MM.1S (cell line): ENCODE data around the gene TMEM114.

ENCODE experiments used
- CTCF ChIP-seq: fragments of 300-600 bp; sonication (generic); IDR thresholded peaks from 2 replicates; pipeline ENCODE4 v1.5.1; 2016; ENCODE audit warnings: antibody characterized with exemption, low read length, mixed read lengths
- EZH2 ChIP-seq: fragments of 300-600 bp; sonication (generic); optimal IDR thresholded peaks from 2 replicates; pipeline ENCODE3; 2017; ENCODE audit warnings: low read depth, mild to moderate bottlenecking, antibody characterized with exemption, low read length, mixed read lengths
- EZH2phosphoT487 ChIP-seq: fragments of 300-600 bp; sonication (generic); IDR thresholded peaks from 2 replicates; pipeline ENCODE4 v1.6.1; 2018; ENCODE audit warnings: antibody characterized with exemption, low read length

- no peak for TF ChIP-seq CTCF
- no peak for TF ChIP-seq EZH2
- no peak for TF ChIP-seq EZH2phosphoT487
Observed at GRCh38 chr16:8541868-8542267, 48.4 kb downstream of the TMEM114 start.
